IMR-90 (cell line): ENCODE data around the gene ORM1. TPM values are rescaled to one million over a fixed set of nuclear protein-coding genes. Genes with fewer than 3 reads are reported as not detected.

Experiments used
- ATAC-seq: fragments of 200-7000 bp; cut with Tn5 transposase; 2 replicates; pipeline ENCODE4 v1.9.1; 2020; ENCODE audit warnings: low read depth, mild to moderate bottlenecking, moderate library complexity
- BruUV-seq: library from RNA; stranded (reverse); fragments of 400-500 nt; replicated peaks from 2 replicates; lab custom pipeline; 2021; lab: Mats Ljungman, UMichigan
- CTCF ChIA-PET: fragments of 300-600 bp; formaldehyde crosslinking; extraction: SDS; loops from one replicate; lab custom pipeline; 2021; ENCODE audit warnings: antibody characterized with exemption; lab: Yijun Ruan, JAX
- POLR2A ChIA-PET: fragments of 300-600 bp; sonication (Branson Sonifier 250); formaldehyde crosslinking; loops from one replicate; lab custom pipeline; 2022; ENCODE audit warnings: antibody characterized with exemption; ENCODE audit not compliant: unreplicated experiment; lab: Charles Lee
- DNase-seq: peaks from one replicate; pipeline ENCODE4 v3.0.0; 2013
- H2AFZ ChIP-seq: replicated peaks from 2 replicates; pipeline ENCODE3; 2013; ENCODE audit warnings: low read length, mild to moderate bottlenecking; ENCODE audit not compliant: poor library complexity
- H2AK5ac ChIP-seq: 2 replicates; pipeline ENCODE4 v1.6.1; 2013; ENCODE audit warnings: low read depth, low read length, inconsistent platforms
- H2AK9ac ChIP-seq: replicated peaks from 2 replicates; pipeline ENCODE3; 2013; ENCODE audit warnings: mild to moderate bottlenecking, low read depth, low read length, moderate library complexity; ENCODE audit not compliant: poor library complexity
- H2BK120ac ChIP-seq: 2 replicates; pipeline ENCODE4 v1.6.1; 2013; ENCODE audit warnings: low read depth, low read length, inconsistent platforms
- H2BK15ac ChIP-seq: 3 replicates; pipeline ENCODE4 v1.6.1; 2013; ENCODE audit warnings: low read depth, low read length, inconsistent platforms
- H2BK20ac ChIP-seq: 2 replicates; pipeline ENCODE4 v1.6.1; 2013; ENCODE audit warnings: low read depth, mild to moderate bottlenecking, inconsistent platforms, low read length, moderate library complexity
- H2BK5ac ChIP-seq: 2 replicates; pipeline ENCODE4 v1.6.1; 2013; ENCODE audit warnings: mild to moderate bottlenecking, low read depth, low read length, inconsistent platforms; ENCODE audit not compliant: poor library complexity, severe bottlenecking
- H3K14ac ChIP-seq: replicated peaks from 2 replicates; pipeline ENCODE4 v1.6.1; 2013; ENCODE audit warnings: low read depth, low read length, inconsistent platforms
- H3K18ac ChIP-seq: 2 replicates; pipeline ENCODE4 v1.6.1; 2013; ENCODE audit warnings: low read depth, low read length, control low read depth
- H3K23ac ChIP-seq: 2 replicates; pipeline ENCODE4 v1.6.1; 2013; ENCODE audit warnings: low read depth, low read length, inconsistent platforms
- H3K27ac ChIP-seq: 2 replicates; pipeline ENCODE4 v1.5.1; 2013; ENCODE audit warnings: mild to moderate bottlenecking, control low read depth, low read length; ENCODE audit not compliant: insufficient read depth
- H3K27me3 ChIP-seq: 2 replicates; pipeline ENCODE4 v1.6.1; 2013; ENCODE audit warnings: low read length; ENCODE audit not compliant: control insufficient read depth, insufficient read depth
- H3K36me3 ChIP-seq: 2 replicates; pipeline ENCODE4 v1.6.1; 2013; ENCODE audit warnings: low read length, mixed read lengths; ENCODE audit not compliant: control insufficient read depth, insufficient read depth
- H3K4ac ChIP-seq: 2 replicates; pipeline ENCODE4 v1.6.1; 2013; ENCODE audit warnings: low read depth, low read length, inconsistent platforms
- H3K4me1 ChIP-seq: 2 replicates; pipeline ENCODE4 v1.6.1; 2013; ENCODE audit warnings: low read length, mixed read lengths; ENCODE audit not compliant: control insufficient read depth, insufficient read depth
- H3K4me2 ChIP-seq: 2 replicates; pipeline ENCODE4 v1.6.1; 2013; ENCODE audit warnings: low read depth, mild to moderate bottlenecking, control low read depth, low read length, moderate library complexity
- H3K4me3 ChIP-seq: 2 replicates; pipeline ENCODE4 v1.5.1; 2013; ENCODE audit warnings: low read depth, mild to moderate bottlenecking, control low read depth, low read length, moderate library complexity; ENCODE audit not compliant: insufficient read depth
- H3K56ac ChIP-seq: 2 replicates; pipeline ENCODE4 v1.6.1; 2013; ENCODE audit warnings: low read length, inconsistent platforms; ENCODE audit not compliant: insufficient read depth; ENCODE audit errors: extremely low read depth
- H3K79me1 ChIP-seq, 2 experiments: 2 replicates each; pipeline ENCODE4 v1.6.1; 2013; ENCODE audit warnings: low read length in 2 of 2, inconsistent platforms in 1 of 2, low read depth in 1 of 2
- H3K9ac ChIP-seq: 2 replicates; pipeline ENCODE4 v1.6.1; 2013; ENCODE audit warnings: low read depth, low read length, control low read depth
- H3K9me1 ChIP-seq: 2 replicates; pipeline ENCODE4 v1.6.1; 2013; ENCODE audit warnings: low read length, inconsistent platforms; ENCODE audit not compliant: insufficient read depth
- H3K9me3 ChIP-seq: 2 replicates; pipeline ENCODE4 v1.6.1; 2013; ENCODE audit warnings: low read length; ENCODE audit not compliant: control insufficient read depth, insufficient read depth
- H4K20me1 ChIP-seq: 2 replicates; pipeline ENCODE4 v1.6.1; 2013; ENCODE audit warnings: low read length, inconsistent platforms; ENCODE audit not compliant: insufficient read depth
- H4K5ac ChIP-seq: 2 replicates; pipeline ENCODE4 v1.6.1; 2013; ENCODE audit warnings: mild to moderate bottlenecking, low read depth, low read length, control low read depth
- H4K8ac ChIP-seq, 2 experiments: 2 replicates each; pipeline ENCODE4 v1.6.1; 2013; ENCODE audit warnings: low read depth in 2 of 2, low read length in 2 of 2, control low read depth in 1 of 2, inconsistent platforms in 1 of 2
- H4K91ac ChIP-seq: 2 replicates; pipeline ENCODE4 v1.6.1; 2013; ENCODE audit warnings: low read depth, low read length, inconsistent platforms; ENCODE audit not compliant: insufficient read depth
- BHLHE40 ChIP-seq: fragments of 150-350 bp; IDR thresholded peaks from 2 replicates; pipeline ENCODE4 v1.6.1; 2016; ENCODE audit warnings: mild to moderate bottlenecking, low read depth, low read length
- CEBPB ChIP-seq: IDR thresholded peaks from 2 replicates; pipeline ENCODE4 v1.6.1; 2012; ENCODE audit warnings: low read depth, low read length, improper control_type of control experiment
- CHD1 ChIP-seq: IDR thresholded peaks from 2 replicates; pipeline ENCODE4 v1.6.1; 2012; ENCODE audit warnings: low read depth, low read length, improper control_type of control experiment
- CTCF ChIP-seq: conservative IDR thresholded peaks from 2 replicates; pipeline ENCODE4 v1.5.1; 2012; ENCODE audit warnings: mild to moderate bottlenecking, low read depth, low read length, improper control_type of control experiment
- FOS ChIP-seq: fragments of 150-350 bp; IDR thresholded peaks from 2 replicates; pipeline ENCODE4 v1.6.1; 2016; ENCODE audit warnings: low read depth, low read length
- MAFK ChIP-seq: IDR thresholded peaks from 2 replicates; pipeline ENCODE4 v1.6.1; 2012; ENCODE audit warnings: low read depth, low read length, improper control_type of control experiment
- MAZ ChIP-seq: IDR thresholded peaks from 2 replicates; pipeline ENCODE4 v1.6.1; 2012; ENCODE audit warnings: low read depth, mild to moderate bottlenecking, low read length, improper control_type of control experiment, moderate library complexity, borderline replicate concordance
- MXI1 ChIP-seq: IDR thresholded peaks from 2 replicates; pipeline ENCODE4 v1.6.1; 2012; ENCODE audit warnings: low read depth, mild to moderate bottlenecking, low read length, moderate library complexity, borderline replicate concordance
- NFE2L2 ChIP-seq: fragments of 150-350 bp; IDR thresholded peaks from 2 replicates; pipeline ENCODE4 v1.6.1; 2016; ENCODE audit warnings: low read depth, mild to moderate bottlenecking, low read length
- POLR2A ChIP-seq: IDR thresholded peaks from 2 replicates; pipeline ENCODE4 v1.6.1; 2012; ENCODE audit warnings: mild to moderate bottlenecking, low read depth, low read length
- RAD21 ChIP-seq: IDR thresholded peaks from 2 replicates; pipeline ENCODE4 v1.6.1; 2012; ENCODE audit warnings: low read length, improper control_type of control experiment
- RCOR1 ChIP-seq: IDR thresholded peaks from 2 replicates; pipeline ENCODE4 v1.6.1; 2012; ENCODE audit warnings: mild to moderate bottlenecking, low read length, improper control_type of control experiment; ENCODE audit not compliant: insufficient replicate concordance
- RFX5 ChIP-seq: IDR thresholded peaks from 2 replicates; pipeline ENCODE4 v1.8.0; 2012; ENCODE audit warnings: low read depth, mild to moderate bottlenecking, low read length, moderate library complexity
- SMC3 ChIP-seq: fragments of 150-350 bp; IDR thresholded peaks from 2 replicates; pipeline ENCODE4 v1.6.1; 2016; ENCODE audit warnings: low read depth, mild to moderate bottlenecking, antibody characterized with exemption, low read length, moderate library complexity
- WGBS, 2 experiments: methylation state at CpG; one replicate each; pipeline versions ENCODE4 v1.1.5 to v1.1.7; 2013; ENCODE audit warnings: missing lambda C conversion rate in 2 of 2; ENCODE audit not compliant: insufficient read length in 1 of 2; ENCODE audit errors: extremely low coverage in 2 of 2; 5-methylcytosine and 5-hydroxymethylcytosine counted together
- dilution Hi-C: fragments of 300-500 bp; cut with HindIII; formaldehyde crosslinking; loops from one replicate; pipeline ENCODE4 v1.14.3; 2018; ENCODE audit warnings: low sequenced_read_pairs; ENCODE audit not compliant: unreplicated experiment
- in situ Hi-C: fragments of 300-500 bp; cut with MboI; formaldehyde crosslinking; loops from 3 replicates; pipeline ENCODE4 v1.14.3; 2019; ENCODE audit warnings: low sequenced_read_pairs, inconsistent platforms, mixed read lengths
- intact Hi-C: fragments of 100-400 bp; cut with micrococcal nuclease; formaldehyde crosslinking; loops from 2 replicates; pipeline ENCODE4 v1.10.0; 2022
- polyA plus RNA-seq, 3 experiments: library from polyadenylated mRNA; depleted of rRNA; stranded (reverse); fragments of >200 nt; gene quantifications; 2 replicates each; pipeline ENCODE4 v1.2.3, GENCODE V29; 2012; ENCODE audit warnings: low replicate concordance in 1 of 3
- total RNA-seq: library from RNA; depleted of rRNA; stranded (reverse); fragments of >200 nt; gene quantifications from 2 replicates; pipeline ENCODE4 v1.2.3, GENCODE V29; 2012
- TF ChIP-seq, protein P1 (sequence below): fragments of 150-350 bp; IDR thresholded peaks from 2 replicates; pipeline ENCODE4 v1.6.1; 2016; ENCODE audit warnings: low read depth, mild to moderate bottlenecking, low read length, moderate library complexity, borderline replicate concordance
- TF ChIP-seq, protein P2 (sequence below): fragments of 150-350 bp; IDR thresholded peaks from 2 replicates; pipeline ENCODE4 v1.6.1; 2017; ENCODE audit warnings: mild to moderate bottlenecking, antibody characterized with exemption, low read length, low read depth

ORM1 gene
- total and polyA plus RNA-seq, 2 of the 4 experiments (the other 2 are of a cell fraction): 0.18 TPM; not detected in 1

- Histone ChIP-seq H3K14ac (no peak overlapping the region), H3K18ac (no peak overlapping the region), H3K23ac (no peak overlapping the region), H3K36me3 (peaks cover 13% of the 10 kb centered on the region), H3K4me2 (no peak overlapping the region), H3K56ac (no peak overlapping the region), H2AFZ (no peak overlapping the region), H2BK5ac (no peak overlapping the region), H3K27me3 (no peaks in the 10 kb centered on the region), H3K9me1 (peaks cover 9% of the 10 kb centered on the region; the same call in 1 of the 2 replicates), H2BK20ac (no peak overlapping the region), H2BK120ac (no peak overlapping the region), H3K4ac (no peak overlapping the region), H4K5ac (no peak overlapping the region), H3K27ac (no peak overlapping the region), H4K91ac (no peak overlapping the region), H2BK15ac (no peak overlapping the region; the same call in 2 of the 3 replicates), H4K8ac (no peak overlapping the region), H2AK5ac (no peak overlapping the region; the same call in 1 of the 2 replicates), H3K9ac (no peak overlapping the region), H3K4me1 (peaks cover 2% of the 10 kb centered on the region; the same call in 1 of the 2 replicates), H3K9me3 (no peaks in the 10 kb centered on the region), H2AK9ac (no peak overlapping the region), H4K20me1 (no peaks in the 10 kb centered on the region), H3K79me1 (no peaks in the 10 kb centered on the region), H3K4me3 (no peak overlapping the region)
- WGBS, 2 experiments: 80% methylated on average over 2 of the region's 8 CpGs; no CpG with 5 or more reads in 1 of the 2 experiments
- dilution Hi-C loops (no loop called here), intact Hi-C loops (no loop called here), in situ Hi-C loops (no loop called here)
- ATAC-seq: no peak
- no TSS peak for BruUV-seq
- no peak for DNase-seq
- no peak for TF ChIP-seq CTCF
- TF ChIP-seq, protein P1, sequence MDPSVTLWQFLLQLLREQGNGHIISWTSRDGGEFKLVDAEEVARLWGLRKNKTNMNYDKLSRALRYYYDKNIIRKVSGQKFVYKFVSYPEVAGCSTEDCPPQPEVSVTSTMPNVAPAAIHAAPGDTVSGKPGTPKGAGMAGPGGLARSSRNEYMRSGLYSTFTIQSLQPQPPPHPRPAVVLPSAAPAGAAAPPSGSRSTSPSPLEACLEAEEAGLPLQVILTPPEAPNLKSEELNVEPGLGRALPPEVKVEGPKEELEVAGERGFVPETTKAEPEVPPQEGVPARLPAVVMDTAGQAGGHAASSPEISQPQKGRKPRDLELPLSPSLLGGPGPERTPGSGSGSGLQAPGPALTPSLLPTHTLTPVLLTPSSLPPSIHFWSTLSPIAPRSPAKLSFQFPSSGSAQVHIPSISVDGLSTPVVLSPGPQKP: no peak
- TF ChIP-seq FOS: no peak
- no peak for TF ChIP-seq BHLHE40
- no peak for TF ChIP-seq CHD1
- TF ChIP-seq, protein P2, sequence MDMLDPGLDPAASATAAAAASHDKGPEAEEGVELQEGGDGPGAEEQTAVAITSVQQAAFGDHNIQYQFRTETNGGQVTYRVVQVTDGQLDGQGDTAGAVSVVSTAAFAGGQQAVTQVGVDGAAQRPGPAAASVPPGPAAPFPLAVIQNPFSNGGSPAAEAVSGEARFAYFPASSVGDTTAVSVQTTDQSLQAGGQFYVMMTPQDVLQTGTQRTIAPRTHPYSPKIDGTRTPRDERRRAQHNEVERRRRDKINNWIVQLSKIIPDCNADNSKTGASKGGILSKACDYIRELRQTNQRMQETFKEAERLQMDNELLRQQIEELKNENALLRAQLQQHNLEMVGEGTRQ: no peak
- TF ChIP-seq RFX5: no peak
- no peak for TF ChIP-seq MXI1
- TF ChIP-seq MAFK: no peak
- TF ChIP-seq POLR2A: no peak
- no peak for TF ChIP-seq NFE2L2
- TF ChIP-seq RCOR1: no peak
- no peak for TF ChIP-seq CEBPB
- no peak for TF ChIP-seq MAZ
- TF ChIP-seq SMC3: no peak
- TF ChIP-seq RAD21: no peak
- POLR2A ChIA-PET: no interaction called here
- CTCF ChIA-PET: no interaction called here
Measured at GRCh38 chr9:114312513-114312875, 10.4 kb upstream of the ORM1 start.
